HG03066 (cell line): ENCODE measurements around the gene CC2D1B.

Experiments used
- ATAC-seq: cut with Tn5 transposase; IDR thresholded peaks from one replicate; pipeline ENCODE4 v1.9.1; 2021; ENCODE audit warnings: low read depth; ENCODE audit not compliant: unreplicated experiment

CC2D1B gene

GRCh38 chr1:52306227-52307006 is 59.6 kb downstream of the CC2D1B start:
- ATAC-seq = no peak

- ATAC-seq = no peak
Measured at GRCh38 chr1:52305417-52306226, 60.4 kb downstream of the CC2D1B start.
